ENCODE measurements around the gene NDC1.

Gene NDC1

DNA sequence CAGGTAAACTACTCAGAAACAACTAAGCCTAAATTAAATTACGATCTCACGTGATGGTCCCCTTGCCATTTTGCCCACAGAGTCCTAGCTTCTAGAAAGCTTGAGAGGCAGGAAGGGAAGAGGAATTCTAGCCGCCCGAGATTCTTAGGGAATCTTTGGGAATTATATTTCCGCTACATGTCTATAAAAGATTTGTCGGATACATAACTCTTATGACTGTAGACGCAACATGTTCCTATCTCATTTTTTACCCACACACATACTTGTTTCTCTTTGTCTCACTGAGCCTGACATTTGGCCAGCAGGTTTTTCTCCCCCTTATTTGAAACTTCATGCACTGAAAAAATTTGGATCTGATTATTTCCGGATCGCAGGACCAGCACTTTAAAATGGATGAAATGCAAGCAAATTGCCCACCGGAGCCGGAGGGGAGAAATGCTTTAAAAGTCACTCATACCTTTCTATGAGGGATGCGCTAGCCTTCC, 104.6 kb downstream of the NDC1 start:
- no peaks in the 10 kb centered on the region for H4K20me1 ChIP-seq (ENCODE audit: insufficient read depth, low read length)
- peaks cover 26% of the 10 kb centered on the region for H3F3A ChIP-seq (ENCODE audit: insufficient read depth, low read length)
- H3K9me2 ChIP-seq (replicated peaks; ENCODE audit: insufficient read depth, low read length): no peaks in the 10 kb centered on the region
- peaks cover 29% of the 10 kb centered on the region for H3K4me1 ChIP-seq (ENCODE audit: low read length)
- no peak overlapping the region for H2AFZ ChIP-seq (ENCODE audit: low read length)
- H3K36me3 ChIP-seq (replicated peaks; ENCODE audit: insufficient read depth, low read length): no peaks in the 10 kb centered on the region
- no peak overlapping the region for H3K4me2 ChIP-seq (ENCODE audit: low read depth, low read length)
- no peak for TF ChIP-seq EZH2 (optimal IDR thresholded peaks at IDR 0.05; ENCODE audit: low read depth, low read length)
- no peak for TF ChIP-seq EZH2phosphoT487 (IDR thresholded peaks at IDR 0.05; ENCODE audit: low read length)
- TF ChIP-seq, protein P1, sequence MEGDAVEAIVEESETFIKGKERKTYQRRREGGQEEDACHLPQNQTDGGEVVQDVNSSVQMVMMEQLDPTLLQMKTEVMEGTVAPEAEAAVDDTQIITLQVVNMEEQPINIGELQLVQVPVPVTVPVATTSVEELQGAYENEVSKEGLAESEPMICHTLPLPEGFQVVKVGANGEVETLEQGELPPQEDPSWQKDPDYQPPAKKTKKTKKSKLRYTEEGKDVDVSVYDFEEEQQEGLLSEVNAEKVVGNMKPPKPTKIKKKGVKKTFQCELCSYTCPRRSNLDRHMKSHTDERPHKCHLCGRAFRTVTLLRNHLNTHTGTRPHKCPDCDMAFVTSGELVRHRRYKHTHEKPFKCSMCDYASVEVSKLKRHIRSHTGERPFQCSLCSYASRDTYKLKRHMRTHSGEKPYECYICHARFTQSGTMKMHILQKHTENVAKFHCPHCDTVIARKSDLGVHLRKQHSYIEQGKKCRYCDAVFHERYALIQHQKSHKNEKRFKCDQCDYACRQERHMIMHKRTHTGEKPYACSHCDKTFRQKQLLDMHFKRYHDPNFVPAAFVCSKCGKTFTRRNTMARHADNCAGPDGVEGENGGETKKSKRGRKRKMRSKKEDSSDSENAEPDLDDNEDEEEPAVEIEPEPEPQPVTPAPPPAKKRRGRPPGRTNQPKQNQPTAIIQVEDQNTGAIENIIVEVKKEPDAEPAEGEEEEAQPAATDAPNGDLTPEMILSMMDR (IDR thresholded peaks at IDR 0.05; ENCODE audit: low read length): no peak
- H3K79me2 ChIP-seq (ENCODE audit: low read length): peaks cover 11% of the 10 kb centered on the region
- no peaks in the 10 kb centered on the region for H3K27me3 ChIP-seq (replicated peaks; ENCODE audit: insufficient read depth, low read length)
- H3K9me3 ChIP-seq (replicated peaks; ENCODE audit: insufficient read depth, low read length): no peaks in the 10 kb centered on the region
- DNase-seq: no peak
- H3K9ac ChIP-seq (ENCODE audit: low read length): no peak overlapping the region
- H3K4me3 ChIP-seq (ENCODE audit: low read length): no peak overlapping the region
- no peak overlapping the region for H3K27ac ChIP-seq (ENCODE audit: low read length)

DNA sequence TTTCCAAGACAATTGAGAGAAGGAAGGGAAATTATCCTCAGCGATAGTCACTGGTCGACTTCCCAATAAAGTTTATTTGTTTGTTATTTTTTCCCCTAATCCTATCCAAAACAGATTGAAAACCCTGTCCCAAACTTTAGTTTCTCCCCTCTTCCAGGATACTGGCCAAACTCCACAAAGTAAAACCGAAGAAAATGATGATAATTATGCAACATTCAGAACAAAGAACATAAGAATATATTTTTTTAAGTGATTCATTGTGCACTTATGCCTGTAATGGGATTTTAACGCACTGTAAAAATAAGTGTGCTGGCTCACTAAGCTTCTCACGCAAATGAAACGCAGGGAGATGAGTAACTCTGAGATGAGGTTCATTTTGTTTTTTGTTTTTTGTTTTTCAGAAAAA, 105.2 kb downstream of the NDC1 start:
- Histone ChIP-seq H3K36me3 (replicated peaks; ENCODE audit: insufficient read depth, low read length) (no peaks in the 10 kb centered on the region), H3K4me1 (ENCODE audit: low read length) (peaks cover 29% of the 10 kb centered on the region), H3K27me3 (replicated peaks; ENCODE audit: insufficient read depth, low read length) (no peaks in the 10 kb centered on the region), H4K20me1 (ENCODE audit: insufficient read depth, low read length) (no peaks in the 10 kb centered on the region), H3K4me2 (ENCODE audit: low read depth, low read length) (no peak overlapping the region), H3K27ac (ENCODE audit: low read length) (no peak overlapping the region), H3K9me3 (replicated peaks; ENCODE audit: insufficient read depth, low read length) (no peaks in the 10 kb centered on the region), H3K9me2 (replicated peaks; ENCODE audit: insufficient read depth, low read length) (no peaks in the 10 kb centered on the region), H3K4me3 (ENCODE audit: low read length) (no peak overlapping the region), H3F3A (ENCODE audit: insufficient read depth, low read length) (peaks cover 26% of the 10 kb centered on the region), H3K9ac (ENCODE audit: low read length) (no peak overlapping the region), H2AFZ (ENCODE audit: low read length) (no peak overlapping the region), H3K79me2 (ENCODE audit: low read length) (peaks cover 11% of the 10 kb centered on the region)
- DNase-seq: no peak
- TF ChIP-seq, protein P1 (IDR thresholded peaks at IDR 0.05; ENCODE audit: low read length): no peak
- no peak for TF ChIP-seq EZH2 (optimal IDR thresholded peaks at IDR 0.05; ENCODE audit: low read depth, low read length)
- TF ChIP-seq EZH2phosphoT487 (IDR thresholded peaks at IDR 0.05; ENCODE audit: low read length): no peak

DNA sequence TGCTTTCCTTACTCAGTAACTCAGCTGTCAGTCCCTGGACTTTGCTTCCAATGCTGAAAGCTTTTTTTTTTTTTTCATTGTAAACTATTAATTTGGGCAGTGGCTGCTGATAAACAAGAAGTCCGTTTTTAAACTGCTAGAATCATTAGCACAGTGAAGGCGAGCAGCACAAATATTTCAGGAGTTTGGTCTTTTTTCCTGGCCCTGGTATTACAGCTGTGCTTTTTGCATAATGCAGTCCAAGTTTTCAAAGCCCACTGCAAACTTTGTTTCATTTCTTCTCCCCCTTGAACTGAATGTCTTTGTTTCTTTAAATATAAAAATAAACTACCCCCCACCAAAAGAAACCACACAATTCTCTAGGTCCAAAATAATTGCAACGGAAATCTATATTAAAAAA, 105.7 kb downstream of the NDC1 start:
- Histone ChIP-seq H3K27ac (ENCODE audit: low read length) (no peak overlapping the region), H3K9me2 (replicated peaks; ENCODE audit: insufficient read depth, low read length) (no peaks in the 10 kb centered on the region), H3K9ac (ENCODE audit: low read length) (no peak overlapping the region), H3K9me3 (replicated peaks; ENCODE audit: insufficient read depth, low read length) (no peaks in the 10 kb centered on the region), H3K27me3 (replicated peaks; ENCODE audit: insufficient read depth, low read length) (no peaks in the 10 kb centered on the region), H4K20me1 (ENCODE audit: insufficient read depth, low read length) (no peaks in the 10 kb centered on the region), H3K79me2 (ENCODE audit: low read length) (peaks cover 11% of the 10 kb centered on the region), H2AFZ (ENCODE audit: low read length) (no peak overlapping the region), H3K4me2 (ENCODE audit: low read depth, low read length) (no peak overlapping the region), H3K4me1 (ENCODE audit: low read length) (peaks cover 29% of the 10 kb centered on the region), H3K36me3 (replicated peaks; ENCODE audit: insufficient read depth, low read length) (no peaks in the 10 kb centered on the region), H3F3A (ENCODE audit: insufficient read depth, low read length) (peaks cover 26% of the 10 kb centered on the region), H3K4me3 (ENCODE audit: low read length) (no peak overlapping the region)
- TF ChIP-seq, protein P1 (IDR thresholded peaks at IDR 0.05; ENCODE audit: low read length): no peak
- TF ChIP-seq EZH2 (optimal IDR thresholded peaks at IDR 0.05; ENCODE audit: low read depth, low read length) (no peak), EZH2phosphoT487 (IDR thresholded peaks at IDR 0.05; ENCODE audit: low read length) (no peak)
- DNase-seq: no peak
